HepG2 (cell line): Measurements from ENCODE around the gene ABI2. TPM values are rescaled to one million over a fixed set of nuclear protein-coding genes. Genes with fewer than 3 reads are reported as not detected.
"Not testable (repeated sequence)": the region's sequence is repeated elsewhere in the genome, so short reads cannot be mapped to it uniquely, and the experiment has no call there.

Source experiments
- ATAC-seq: fragments of 200-7000 bp; cut with Tn5 transposase; 3 replicates; pipeline ENCODE4 v1.9.1; 2020; ENCODE audit warnings: mild to moderate bottlenecking, moderate library complexity
- BruUV-seq: library from RNA; stranded (reverse); fragments of 400-500 nt; replicated peaks from 2 replicates; lab custom pipeline; 2021; lab: Mats Ljungman, UMichigan
- CTCF ChIA-PET: fragments of 300-600 bp; formaldehyde crosslinking; extraction: SDS; loops from one replicate; lab custom pipeline; 2021; ENCODE audit warnings: low total read pairs, inconsistent platforms, low intra/inter-chr PET ratio; lab: Yijun Ruan, JAX
- POLR2A ChIA-PET: fragments of 350-600 bp; sonication (Branson Sonifier 250); formaldehyde crosslinking; loops from one replicate; lab custom pipeline; 2020; ENCODE audit warnings: antibody characterized with exemption, inconsistent platforms; lab: Yijun Ruan, JAX
- DNase-seq: peaks from one replicate; pipeline ENCODE4 v3.0.0-alpha.2; 2015; ENCODE audit warnings: low spot score
- FAIRE-seq: peaks from 3 replicates; lab custom pipeline; 2011; peaks lifted over from hg19 to GRCh38; lab: Jason Lieb, UNC
- H2AFZ ChIP-seq: one replicate; pipeline ENCODE4 v1.6.1; 2011; ENCODE audit warnings: low read length, inconsistent platforms
- H3K27ac ChIP-seq: fragments of 300-600 bp; 3 replicates; pipeline ENCODE4 v1.8.0; 2011; ENCODE audit warnings: mixed run types, mild to moderate bottlenecking, mixed read lengths, low read length, inconsistent platforms; ENCODE audit not compliant: insufficient read depth; ENCODE audit errors: extremely low read length
- H3K27me3 ChIP-seq, 2 experiments: fragments of 200-600 bp in 1 of 2; 2 replicates in 1 of 2; 3 replicates in 1 of 2; pipeline versions ENCODE4 v1.6.0 to v1.8.0; 2011; ENCODE audit warnings: low read length in 2 of 2, mild to moderate bottlenecking in 2 of 2, moderate library complexity in 2 of 2, inconsistent platforms in 1 of 2; ENCODE audit not compliant: insufficient read depth in 2 of 2, control insufficient read depth in 1 of 2
- H3K36me3 ChIP-seq, 2 experiments: fragments of 200-600 bp in 1 of 2; replicated peaks in 1 of 2; 2 replicates in 1 of 2; 3 replicates in 1 of 2; pipeline versions ENCODE4 v1.5.1 to v1.8.0; 2011; ENCODE audit warnings: low read length in 2 of 2, inconsistent platforms in 1 of 2; ENCODE audit not compliant: insufficient read depth in 2 of 2, control insufficient read depth in 1 of 2
- H3K4me1 ChIP-seq: 2 replicates; pipeline ENCODE4 v1.5.1; 2012; ENCODE audit warnings: low read length, inconsistent platforms; ENCODE audit not compliant: insufficient read depth
- H3K4me2 ChIP-seq: 2 replicates; pipeline ENCODE4 v1.6.0; 2011; ENCODE audit warnings: low read depth, low read length, inconsistent platforms
- H3K4me3 ChIP-seq, 3 experiments: fragments of 200-600 bp in 1 of 3; sonication (generic), shearing (Covaris generic) in 1 of 3; replicated peaks in 1 of 3; 2 replicates each; pipeline ENCODE4 v1.5.1; 2011 to 2016; ENCODE audit warnings: low read length in 3 of 3, inconsistent platforms in 2 of 3, low read depth in 2 of 3, mild to moderate bottlenecking in 2 of 3, control low read depth in 1 of 3, mixed read lengths in 1 of 3; ENCODE audit not compliant: insufficient read depth in 1 of 3
- H3K79me2 ChIP-seq: one replicate; pipeline ENCODE4 v1.6.1; 2011; ENCODE audit warnings: low read length, inconsistent platforms; ENCODE audit not compliant: insufficient read depth
- H3K9ac ChIP-seq: 2 replicates; pipeline ENCODE4 v1.6.0; 2011; ENCODE audit warnings: mild to moderate bottlenecking, low read depth, low read length, inconsistent platforms; ENCODE audit not compliant: insufficient read depth
- H3K9me3 ChIP-seq: 2 replicates; pipeline ENCODE4 v1.5.1; 2012; ENCODE audit warnings: mild to moderate bottlenecking, low read length
- H4K20me1 ChIP-seq: 2 replicates; pipeline ENCODE4 v1.6.0; 2011; ENCODE audit warnings: inconsistent platforms, mild to moderate bottlenecking, low read length, moderate library complexity; ENCODE audit not compliant: insufficient read depth
- ASH2L ChIP-seq: fragments of 300-600, 200-600 bp; sonication (generic); IDR thresholded peaks from 2 replicates; pipeline ENCODE4 v1.7.0; 2017; ENCODE audit warnings: low read depth, mild to moderate bottlenecking, moderate library complexity, mixed read lengths, low read length; ENCODE audit not compliant: insufficient read length
- BRCA1 ChIP-seq: sonication (generic); formaldehyde crosslinking; IDR thresholded peaks from 2 replicates; pipeline ENCODE4 v1.4.0; 2020; ENCODE audit warnings: missing genetic modification reagents
- MAFF ChIP-seq: IDR thresholded peaks from 2 replicates; pipeline ENCODE4 v1.6.1; 2011; ENCODE audit warnings: low read depth, low read length, improper control_type of control experiment
- MAFK ChIP-seq, 2 experiments: IDR thresholded peaks in 1 of 2; conservative IDR thresholded peaks in 1 of 2; 2 replicates each; pipeline ENCODE4 v1.6.1; 2011; ENCODE audit warnings: improper control_type of control experiment in 2 of 2, low read length in 2 of 2
- NCOA1 ChIP-seq: sonication (generic); formaldehyde crosslinking; IDR thresholded peaks from 2 replicates; pipeline ENCODE4 v1.9.0; 2021; ENCODE audit warnings: missing genetic modification reagents
- RARA ChIP-seq: IDR thresholded peaks from 2 replicates; pipeline ENCODE4 v1.6.1; 2016; ENCODE audit warnings: missing genetic modification reagents, missing compliant biosample characterization
- RNF2 ChIP-seq: fragments of 450-650 bp; conservative IDR thresholded peaks from 2 replicates; pipeline ENCODE4 v1.6.1; 2016; ENCODE audit warnings: low read depth
- ZNF224 ChIP-seq: sonication (generic); formaldehyde crosslinking; IDR thresholded peaks from 2 replicates; pipeline ENCODE4 v1.5.0; 2020; ENCODE audit warnings: mild to moderate bottlenecking, missing genetic modification reagents
- whole genome bisulfite sequencing: methylation state at CpG from one replicate; pipeline ENCODE4 v1.1.6; 2017; ENCODE audit warnings: low lambda C conversion rate; 5-methylcytosine and 5-hydroxymethylcytosine counted together
- in situ Hi-C: cut with HindIII; loops from 2 replicates; pipeline ENCODE4 v1.10.0; 2017; ENCODE audit warnings: low pct_unique_long_range_greater_than_20kb; ENCODE audit not compliant: extremely low pct_ligation_motif_present
- intact Hi-C: fragments of 100-400 bp; cut with micrococcal nuclease; formaldehyde crosslinking; loops from one replicate; pipeline ENCODE4 v1.10.0; 2022; ENCODE audit not compliant: unreplicated experiment
- polyA plus RNA-seq, 8 experiments: library from polyadenylated mRNA; depleted of rRNA in 3 of 8; stranded (reverse) in 7 of 8; unstranded in 1 of 8; fragments of >200 nt; fragmentation: Illumina TruSeq in 4 of 8; extraction: Trizol in 4 of 8; gene quantifications; 2 replicates each; pipeline versions ENCODE4 v1.2.1 to v1.2.3, GENCODE V29; 2011 to 2016; ENCODE audit warnings: low read depth in 4 of 8, missing spikeins in 1 of 8, mixed read lengths in 1 of 8; ENCODE audit not compliant: insufficient read depth in 1 of 8
- total RNA-seq, 5 experiments: library from RNA; depleted of rRNA; stranded (reverse); fragments of >200 nt; fragmentation: Illumina TruSeq; extraction: Trizol; gene quantifications; 2 replicates each; pipeline ENCODE4 v1.2.3, GENCODE V29; 2016; ENCODE audit warnings: low read depth in 1 of 5

The ABI2 gene
- total and polyA plus RNA-seq, 2 of the 13 experiments (the other 11 are each of a cell fraction or from before 2014, with no cell fraction given), result 28.4 to 32.4 TPM

DNA sequence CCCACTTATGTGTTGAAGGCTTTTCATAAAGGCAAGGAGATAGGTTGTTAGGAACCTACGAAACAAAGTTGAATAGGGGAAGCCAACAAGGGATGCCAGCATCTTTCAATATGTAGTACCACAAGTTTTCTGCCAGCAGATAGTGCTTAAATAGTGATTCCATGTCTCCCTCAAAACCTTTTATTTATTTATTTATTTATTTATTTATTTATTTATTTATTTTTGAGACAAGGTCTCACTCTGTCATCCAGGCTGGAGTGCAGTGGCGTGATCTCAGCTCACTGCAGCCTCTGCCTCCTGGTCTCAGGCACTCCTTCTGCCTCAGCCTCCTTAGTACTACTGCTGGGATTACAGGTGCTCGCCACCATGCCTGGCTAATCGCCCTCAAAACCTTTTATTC is 14.2 kb downstream of the ABI2 start:
- H3K27me3 ChIP-seq, intact Hi-C loops, in situ Hi-C loops, H3K4me3 ChIP-seq, H3K9me3 ChIP-seq, BruUV-seq, H3K27ac ChIP-seq, DNase-seq, POLR2A ChIA-PET, H3K4me2 ChIP-seq, CTCF ChIA-PET, FAIRE-seq, H3K9ac ChIP-seq, H3K36me3 ChIP-seq, H3K4me1 ChIP-seq, ATAC-seq, H2AFZ ChIP-seq, H4K20me1 ChIP-seq: not testable (repeated sequence)
- 98% methylated on average over 4 of the region's 4 CpGs for WGBS
- H3K79me2 ChIP-seq, result peaks cover 24% of the 10 kb centered on the region

DNA sequence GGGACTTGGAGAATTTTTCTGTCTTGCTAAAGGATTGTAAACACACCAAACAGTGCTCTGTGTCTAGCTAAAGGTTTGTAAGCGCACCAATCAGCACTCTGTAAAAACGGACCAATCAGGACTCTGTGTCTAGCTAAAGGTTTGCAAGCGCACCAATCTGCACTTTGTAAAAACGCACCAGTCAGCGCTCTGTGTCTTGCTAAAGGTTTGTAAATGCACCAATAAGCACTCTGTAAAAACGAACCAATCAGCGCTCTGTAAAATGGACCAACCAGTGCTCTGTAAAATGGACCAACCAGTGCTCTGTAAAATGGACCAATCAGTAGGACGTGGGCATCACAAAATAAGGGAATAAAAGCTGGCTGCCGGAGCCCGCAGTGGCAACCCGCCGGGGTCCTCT is 16.5 kb downstream of the ABI2 start:
- H3K4me1 ChIP-seq, result no peaks in the 10 kb centered on the region
- DNase-seq (no peak), FAIRE-seq (no peak), ATAC-seq (no peak)
- no peak overlapping the region for H3K4me3 ChIP-seq
- peak; percentile 63 for TF ChIP-seq MAFF
- no peak for TF ChIP-seq ASH2L
- TF ChIP-seq RARA (CRISPR knock-in tag), result no peak
- TF ChIP-seq ZNF224, result no peak
- no peak for TF ChIP-seq BRCA1 (CRISPR knock-in tag)
- TF ChIP-seq NCOA1 (CRISPR knock-in tag), result no peak
- TF ChIP-seq MAFK (conservative IDR thresholded peaks at IDR 0.05 in 1 of 2, IDR thresholded peaks at IDR 0.05 in 1 of 2; ENCODE audit: low read length in 2 of 2), result peak; percentile 61 to 80; a peak in 3 of 4 replicates
- TF ChIP-seq RNF2, result no peak
- H4K20me1 ChIP-seq, result no peaks in the 10 kb centered on the region
- intact Hi-C loops (no loop called here), in situ Hi-C loops (no loop called here)
- H3K4me2 ChIP-seq, result no peak overlapping the region
- WGBS, result 95% methylated on average over 12 of the region's 12 CpGs
- H2AFZ ChIP-seq, result no peak overlapping the region
- peaks cover 4 to 10% of the 10 kb centered on the region in 2 experiments; a peak in 4 of 5 replicates for H3K36me3 ChIP-seq
- CTCF ChIA-PET, result no interaction called here
- no peak overlapping the region for H3K27ac ChIP-seq
- no peak overlapping the region for H3K9ac ChIP-seq
- peaks cover 20% of the 10 kb centered on the region for H3K79me2 ChIP-seq
- no peaks in the 10 kb centered on the region for H3K9me3 ChIP-seq
- no TSS peak for BruUV-seq
- POLR2A ChIA-PET, result no interaction called here
- no peaks in the 10 kb centered on the region for H3K27me3 ChIP-seq
